GM08714 (cell line): ENCODE measurements around the gene PROSER2.

ENCODE experiments used
- H3K4me3 ChIP-seq: fragments of 200-500 bp; sonication (Bioruptor generic); 2 replicates; pipeline ENCODE4 v1.5.1; 2014; ENCODE audit warnings: mild to moderate bottlenecking, low read length, inconsistent platforms
- ZNF274 ChIP-seq: IDR thresholded peaks from 2 replicates; pipeline ENCODE4 v1.6.1; 2012; ENCODE audit warnings: mild to moderate bottlenecking, low read depth, low read length

Gene PROSER2

DNA sequence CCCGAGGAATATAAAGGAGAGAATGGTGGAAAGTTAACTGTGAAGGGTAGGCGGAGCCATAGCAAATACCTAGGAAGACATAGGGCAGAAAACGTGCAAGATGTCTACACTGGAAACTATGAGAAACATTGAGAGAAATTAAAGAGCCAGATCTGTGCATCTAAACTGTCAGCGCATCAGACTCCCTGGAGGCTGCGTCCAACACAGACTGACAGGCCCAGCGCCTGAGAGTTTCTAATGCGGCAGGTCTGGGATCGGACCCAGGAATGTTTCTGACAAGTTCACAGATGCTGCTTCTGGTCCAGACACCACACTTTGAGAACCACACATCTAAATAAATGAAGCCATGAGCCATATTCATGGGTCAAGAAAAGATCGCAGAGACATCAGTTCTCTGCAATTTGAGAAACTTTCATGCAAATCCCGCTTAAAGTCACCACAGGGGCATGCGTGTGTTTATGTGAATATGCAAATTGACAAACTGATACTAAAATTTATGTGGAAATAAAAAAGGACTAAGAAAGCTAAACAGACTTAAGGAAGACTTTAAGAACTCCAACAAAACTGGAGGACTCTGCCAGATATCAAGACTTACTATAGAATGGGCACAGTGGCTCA, 38.8 kb downstream of the PROSER2 start:
- no peak overlapping the region for H3K4me3 ChIP-seq
- TF ChIP-seq ZNF274: no peak

DNA sequence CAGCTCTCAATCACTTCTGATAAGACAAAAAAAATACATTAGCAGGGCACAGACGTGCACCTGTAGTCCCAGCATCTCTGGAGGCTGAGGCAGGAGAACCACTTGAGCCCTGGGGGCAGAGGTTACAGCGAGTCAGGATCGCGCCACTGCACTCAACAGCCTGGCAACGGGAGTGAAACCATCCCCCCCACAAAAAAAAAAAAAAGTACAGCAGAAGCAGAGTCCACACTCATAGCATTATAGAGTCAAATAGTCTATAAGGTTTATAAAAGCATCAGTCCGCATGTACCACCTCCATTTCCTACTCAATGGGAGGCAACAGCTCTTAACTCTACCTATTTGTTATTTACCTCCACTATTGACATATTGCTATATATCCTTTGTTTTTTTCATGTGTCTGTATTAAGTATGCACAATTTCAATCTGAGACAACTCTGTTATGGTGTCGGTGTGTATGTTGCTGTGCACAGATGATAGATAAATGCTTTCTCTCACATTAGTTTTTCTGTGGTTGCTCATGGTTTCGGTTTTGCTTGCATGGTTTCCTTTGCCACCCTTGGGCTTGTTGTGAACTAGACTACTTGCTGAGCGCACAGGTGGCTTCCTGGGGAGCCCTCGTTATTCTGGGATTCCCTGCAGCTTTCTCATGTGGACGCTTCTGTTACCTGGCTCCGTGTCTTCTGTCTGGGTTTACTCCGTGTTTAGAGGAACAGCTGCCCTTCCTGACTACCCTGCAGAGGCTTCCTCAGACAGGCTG, 40.4 kb downstream of the PROSER2 start:
- no peak for TF ChIP-seq ZNF274
- no peak overlapping the region for H3K4me3 ChIP-seq

DNA sequence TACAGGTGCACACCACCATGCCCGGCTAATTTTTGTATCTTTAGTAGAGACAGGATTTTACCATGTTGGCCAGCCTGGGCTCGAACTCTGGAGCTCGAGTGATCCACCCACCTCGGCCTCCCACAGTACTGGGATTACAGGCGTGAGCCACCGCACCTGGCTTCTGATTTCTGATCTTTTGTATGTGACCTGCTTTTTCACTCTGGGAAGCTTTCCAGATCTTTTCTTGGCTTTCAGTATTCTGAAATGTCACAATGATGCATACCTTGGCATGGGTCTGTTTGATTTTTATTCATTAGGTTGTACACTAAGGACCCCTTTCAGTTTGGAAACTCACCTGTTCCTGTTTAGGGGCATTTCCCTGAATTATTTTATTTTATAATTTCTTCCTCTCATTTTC, 41.6 kb downstream of the PROSER2 start:
- H3K4me3 ChIP-seq: no peak overlapping the region
- no peak for TF ChIP-seq ZNF274

DNA sequence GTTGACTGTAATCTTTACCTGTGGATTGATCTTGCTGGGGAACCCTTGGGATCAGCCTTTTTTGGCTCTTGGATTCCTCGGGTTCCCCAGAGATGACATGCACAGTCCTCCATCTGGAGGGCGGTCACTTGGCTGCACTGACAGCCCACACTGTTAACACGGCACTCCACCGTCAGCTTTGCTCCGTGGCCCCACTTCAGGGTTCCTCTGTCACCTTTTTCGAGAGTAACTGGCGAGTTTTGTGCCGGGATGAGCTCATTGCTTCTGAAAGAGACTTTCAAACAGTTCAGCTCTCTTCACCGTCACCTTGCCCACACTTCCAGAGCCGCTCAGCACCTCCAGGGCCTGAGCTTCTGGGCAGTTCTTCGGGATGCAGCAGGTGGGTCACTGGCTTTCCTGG, 42.4 kb downstream of the PROSER2 start:
- TF ChIP-seq ZNF274: no peak
- no peak overlapping the region for H3K4me3 ChIP-seq

DNA sequence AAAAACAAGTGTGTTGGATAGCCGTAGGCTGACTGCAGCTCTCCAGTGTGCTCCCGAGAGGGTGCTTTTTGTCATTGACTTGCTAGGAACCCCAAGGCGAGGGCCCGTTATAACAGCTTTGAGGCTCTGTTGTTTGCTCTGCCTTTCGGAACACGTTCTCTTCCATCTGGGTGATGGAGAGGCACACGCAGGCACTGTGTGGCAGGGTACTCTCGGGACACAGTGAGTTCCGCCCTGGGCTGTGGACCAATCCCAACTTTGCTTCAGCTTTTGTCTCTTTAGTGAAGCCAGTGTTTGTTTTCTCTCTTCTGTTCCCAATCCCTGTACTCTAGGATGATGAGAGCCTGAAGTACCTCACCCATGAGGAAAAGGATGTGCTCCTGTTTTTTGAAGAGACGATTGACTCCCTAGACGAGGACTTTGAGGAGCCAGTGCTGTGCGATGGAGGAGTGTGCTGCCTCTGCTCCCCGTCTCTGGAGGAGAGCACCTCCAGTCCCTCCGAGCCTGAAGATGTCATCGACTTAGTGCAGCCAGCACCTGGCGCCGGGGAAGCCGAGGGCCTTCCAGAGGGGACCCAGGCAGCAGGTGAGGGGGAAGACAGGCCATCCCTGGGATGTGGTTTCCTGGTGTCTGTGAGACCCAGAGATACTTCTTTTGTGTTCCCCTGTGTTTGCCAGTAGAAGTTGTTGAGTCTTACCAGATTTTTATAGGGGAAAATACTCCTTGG, 43.2 kb downstream of the PROSER2 start:
- no peak for TF ChIP-seq ZNF274

DNA sequence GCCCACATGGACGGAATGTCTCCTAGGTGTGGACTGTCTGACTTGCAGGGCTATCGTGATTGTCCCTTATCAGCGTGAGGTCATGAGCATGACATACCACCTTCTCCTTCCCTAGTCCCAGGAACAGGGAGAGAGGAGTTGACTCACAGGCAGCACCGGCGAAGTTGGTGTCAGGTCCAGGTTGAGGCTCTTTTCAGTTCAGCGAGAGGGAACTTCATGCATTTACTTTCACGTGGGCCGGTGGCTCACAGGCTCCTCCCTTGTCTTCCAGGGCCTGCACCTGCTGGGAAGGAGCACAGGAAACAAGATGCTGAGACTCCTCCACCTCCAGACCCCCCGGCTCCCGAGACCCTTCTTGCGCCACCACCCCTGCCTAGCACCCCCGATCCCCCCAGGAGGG, 46.1 kb downstream of the PROSER2 start:
- no peak for TF ChIP-seq ZNF274
- H3K4me3 ChIP-seq: no peak overlapping the region

More for the DNA sequence above, 43.2 kb downstream of the PROSER2 start:
- H3K4me3 ChIP-seq: no peak overlapping the region

DNA sequence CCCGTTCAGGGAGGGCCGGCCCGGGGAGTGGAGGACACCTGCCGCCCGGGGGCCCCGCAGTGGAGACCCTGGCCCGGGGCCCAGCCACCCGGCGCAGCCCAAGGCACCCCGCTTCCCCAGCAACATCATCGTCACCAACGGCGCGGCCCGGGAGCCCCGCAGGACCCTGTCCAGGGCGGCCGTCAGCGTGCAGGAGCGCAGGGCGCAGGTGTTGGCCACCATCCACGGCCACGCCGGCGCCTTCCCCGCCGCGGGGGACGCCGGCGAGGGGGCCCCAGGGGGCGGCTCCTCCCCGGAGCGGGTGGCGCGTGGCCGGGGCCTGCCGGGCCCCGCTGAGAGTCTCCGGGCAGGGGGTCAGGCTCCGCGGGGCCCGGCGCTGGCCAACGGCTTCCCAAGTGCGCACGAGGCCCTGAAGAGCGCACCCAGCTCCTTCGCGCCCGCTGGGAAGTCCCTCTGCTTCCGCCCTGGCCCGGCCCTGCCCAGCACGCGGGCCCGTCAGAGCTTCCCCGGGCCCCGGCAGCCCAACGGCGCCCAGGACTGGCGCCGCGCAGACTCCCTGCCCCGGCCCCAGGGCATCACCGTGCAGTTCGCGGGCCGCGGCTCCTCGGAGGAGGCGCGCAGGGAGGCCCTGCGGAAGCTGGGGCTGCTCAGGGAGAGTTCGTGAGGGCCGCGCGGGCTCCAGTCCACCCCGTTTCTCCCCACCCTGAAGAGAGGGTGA, 46.7 kb downstream of the PROSER2 start:
- no peak overlapping the region for H3K4me3 ChIP-seq
- TF ChIP-seq ZNF274: no peak

DNA sequence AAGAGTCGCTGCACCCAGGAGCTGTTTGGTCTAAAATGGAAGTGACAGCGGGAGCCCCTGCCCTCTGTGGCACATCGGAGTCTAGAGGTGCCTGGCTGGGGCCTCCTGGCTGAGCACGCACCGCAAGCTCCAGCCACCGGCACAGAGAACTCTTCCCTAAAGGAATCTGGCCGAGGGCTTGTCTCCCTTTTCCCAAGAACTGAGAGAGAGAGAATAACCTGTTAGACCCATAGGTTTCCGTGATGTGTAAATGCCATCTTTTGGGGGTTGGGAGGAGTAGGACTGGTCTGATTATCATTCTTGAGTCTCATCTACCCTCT, 47.3 kb downstream of the PROSER2 start:
- no peak overlapping the region for H3K4me3 ChIP-seq
- TF ChIP-seq ZNF274: no peak

DNA sequence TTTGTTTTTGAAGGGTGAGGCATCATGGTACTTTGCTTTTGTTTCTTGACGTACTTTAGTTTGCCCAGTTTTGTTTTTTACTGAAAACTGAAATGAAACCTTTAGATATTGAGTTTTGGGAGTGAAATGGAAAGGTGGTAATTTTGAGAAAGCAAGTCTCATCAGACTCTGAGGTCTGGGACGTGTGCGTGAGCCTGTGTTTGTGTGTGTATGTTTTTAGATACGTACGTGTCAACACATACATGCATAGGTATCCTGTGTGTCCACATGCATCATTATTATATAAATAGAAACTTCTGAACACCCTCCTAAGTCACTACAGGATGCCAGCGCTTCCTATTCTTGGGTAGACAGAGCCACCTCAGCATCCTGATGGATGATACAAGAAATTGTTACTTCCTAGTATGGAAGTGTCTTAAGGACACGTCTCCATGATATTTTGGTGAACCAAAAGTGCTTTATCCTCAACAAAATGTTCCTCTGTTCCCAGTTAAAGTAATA, 47.8 kb downstream of the PROSER2 start:
- H3K4me3 ChIP-seq: no peak overlapping the region
- no peak for TF ChIP-seq ZNF274

DNA sequence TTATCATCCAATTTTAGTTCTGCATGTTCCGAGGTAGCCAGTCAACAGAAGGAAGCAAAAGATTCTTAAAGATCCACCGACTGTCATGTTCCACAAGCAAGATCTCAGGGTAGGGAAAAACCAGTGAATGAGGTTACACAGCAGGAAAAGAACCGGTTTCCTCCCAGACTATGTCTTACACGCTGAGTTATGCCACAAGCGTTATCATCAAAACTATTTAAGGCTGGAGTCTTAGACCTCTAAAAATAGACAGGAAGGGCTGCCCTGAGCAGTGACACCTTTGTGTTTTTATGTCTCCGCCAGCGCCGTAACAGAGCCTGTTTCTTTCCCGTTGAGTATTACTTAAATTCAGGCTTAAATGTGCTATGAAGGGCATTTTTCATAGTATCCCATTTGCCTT, 48.3 kb downstream of the PROSER2 start:
- no peak for TF ChIP-seq ZNF274

DNA sequence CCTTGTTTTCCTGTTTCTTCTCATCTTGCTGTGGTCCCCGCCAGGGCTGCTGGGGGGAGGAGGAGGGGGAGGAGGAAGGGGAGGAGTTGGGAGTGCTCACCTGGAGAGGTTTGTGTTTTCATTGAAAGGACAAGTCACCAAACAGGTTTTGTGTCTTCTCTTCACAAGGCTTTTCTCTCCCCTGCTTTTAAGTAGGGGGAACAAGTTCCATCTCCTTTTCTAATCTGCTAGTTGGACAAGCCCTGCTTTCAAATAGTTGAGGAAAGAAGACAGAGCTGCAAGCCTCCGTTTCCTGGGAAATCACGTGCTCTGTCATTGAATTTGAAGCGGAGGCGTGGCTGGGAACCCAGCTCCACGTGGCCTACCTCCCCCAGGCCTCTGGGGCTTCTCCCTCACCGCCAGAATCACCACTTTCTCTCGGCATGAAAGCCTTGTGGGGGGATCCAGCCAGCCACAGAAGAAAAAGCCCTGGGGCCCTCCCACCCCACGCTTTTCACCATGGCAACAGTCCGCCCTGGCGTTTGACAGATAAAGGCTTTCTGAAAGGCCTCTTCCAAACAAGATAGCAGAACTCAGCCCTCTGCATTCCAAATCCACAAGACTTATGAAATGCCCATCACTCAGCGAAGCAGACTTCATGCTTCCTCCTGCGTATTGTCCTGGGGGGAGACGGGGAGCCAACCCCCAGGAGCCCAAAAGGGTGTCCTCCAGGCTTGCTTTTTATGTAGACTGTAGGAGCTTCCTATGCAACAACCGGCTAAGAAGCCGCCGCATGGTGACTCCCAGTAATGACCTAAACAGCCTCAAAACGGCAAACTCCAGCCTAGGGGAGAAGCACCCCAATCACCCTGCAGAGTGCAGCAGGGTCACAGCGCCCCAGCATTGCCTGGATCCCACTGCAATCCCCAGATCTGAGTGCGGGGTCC, 51.7 kb downstream of the PROSER2 start:
- H3K4me3 ChIP-seq: no peak overlapping the region

More for the DNA sequence above, 48.3 kb downstream of the PROSER2 start:
- no peak overlapping the region for H3K4me3 ChIP-seq

DNA sequence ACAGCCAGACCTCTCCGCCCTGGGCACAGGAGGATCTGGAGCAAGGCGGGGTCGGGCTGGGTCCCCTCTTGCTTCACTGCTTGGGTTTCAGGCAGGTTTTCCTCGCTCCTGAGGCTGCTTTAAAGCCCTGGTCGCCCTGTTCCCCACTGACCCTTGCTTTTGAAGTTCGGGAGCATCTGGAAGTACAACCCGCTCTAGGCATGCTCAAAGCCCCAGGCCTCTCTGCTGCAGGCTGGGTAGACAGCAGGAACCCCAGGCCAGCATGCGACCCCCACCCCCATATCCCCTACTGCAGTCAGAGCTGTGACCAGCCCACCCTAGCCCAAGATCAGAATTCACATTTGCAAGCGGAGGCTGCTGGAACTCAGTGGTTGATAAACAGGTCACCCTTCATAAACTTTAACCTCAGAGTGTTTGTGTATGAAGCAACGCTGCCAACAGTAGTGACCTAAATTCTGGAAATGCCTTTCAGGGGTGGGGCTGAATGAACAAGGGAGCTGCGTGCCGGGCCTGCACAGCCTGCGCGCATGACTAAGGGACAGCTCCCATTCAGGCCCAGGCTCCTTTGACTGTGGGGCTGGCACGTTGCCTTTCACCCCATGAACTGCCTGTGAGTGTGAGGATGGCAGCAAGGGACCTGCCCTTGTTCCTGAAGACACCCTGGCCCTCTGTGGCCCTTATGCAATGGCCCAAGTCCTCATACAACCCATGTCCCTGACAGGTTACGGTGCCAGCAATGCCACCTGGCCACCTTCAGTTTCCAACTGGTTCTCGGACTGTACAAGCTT, 52.5 kb downstream of the PROSER2 start:
- TF ChIP-seq ZNF274: no peak
- H3K4me3 ChIP-seq: no peak overlapping the region

More for the DNA sequence above, 51.7 kb downstream of the PROSER2 start:
- no peak for TF ChIP-seq ZNF274
